CD14-positive monocyte (primary cell): ENCODE data around the gene RBMS1. TPM values are rescaled to one million over a fixed set of nuclear protein-coding genes. Genes with fewer than 3 reads are reported as not detected.
A peak's percentile ranks its signal among the peaks of the same experiment; 100 is the strongest.

ENCODE experiments used
- DNase-seq, 3 donors: peaks; one replicate each; pipeline ENCODE4 v3.0.0-alpha.2; 2011 to 2022
- H2AFZ ChIP-seq: 2 replicates; pipeline ENCODE4 v1.6.0; 2012; ENCODE audit warnings: mild to moderate bottlenecking, low read depth, low read length, inconsistent platforms; ENCODE audit not compliant: insufficient read depth, poor library complexity, severe bottlenecking
- H3K27ac ChIP-seq, 2 donors: 1 replicate in 1 of 2; 2 replicates in 1 of 2; pipeline ENCODE4 v1.5.1; 2012 to 2013; ENCODE audit warnings: low read length in 2 of 2, control low read depth in 1 of 2, inconsistent platforms in 1 of 2, low read depth in 1 of 2, mild to moderate bottlenecking in 1 of 2
- H3K27me3 ChIP-seq, 2 donors: one replicate each; pipeline versions ENCODE4 v1.6.0 to v1.6.1; 2011 to 2013; ENCODE audit warnings: low read length in 2 of 2; ENCODE audit not compliant: control insufficient read depth in 2 of 2, insufficient read depth in 2 of 2
- H3K36me3 ChIP-seq, 2 donors: replicated peaks in 1 of 2; 1 replicate in 1 of 2; 2 replicates in 1 of 2; pipeline versions ENCODE4 v1.5.1 to v1.6.1; 2012 to 2013; ENCODE audit warnings: low read length in 2 of 2, control low read depth in 1 of 2, inconsistent platforms in 1 of 2, mild to moderate bottlenecking in 1 of 2; ENCODE audit not compliant: insufficient read depth in 2 of 2, control insufficient read depth in 1 of 2
- H3K4me1 ChIP-seq, 2 donors: 1 replicate in 1 of 2; 2 replicates in 1 of 2; pipeline versions ENCODE4 v1.5.1 to v1.6.1; 2012 to 2013; ENCODE audit warnings: low read length in 2 of 2, control low read depth in 1 of 2, inconsistent platforms in 1 of 2, mild to moderate bottlenecking in 1 of 2, moderate library complexity in 1 of 2; ENCODE audit not compliant: insufficient read depth in 2 of 2, control insufficient read depth in 1 of 2
- H3K4me2 ChIP-seq: replicated peaks from 2 replicates; pipeline ENCODE3; 2012; ENCODE audit warnings: low read length, moderate library complexity, mild to moderate bottlenecking; ENCODE audit not compliant: poor library complexity, severe bottlenecking; ENCODE audit errors: extremely low read depth
- H3K4me3 ChIP-seq, 3 experiments: fragments of 200-600 bp in 1 of 3; sonication (generic) in 1 of 3; replicated peaks in 1 of 3; 1 replicate in 2 of 3; 2 replicates in 1 of 3; pipeline ENCODE4 v1.5.1; 2011 to 2013; ENCODE audit warnings: low read length in 3 of 3, mild to moderate bottlenecking in 3 of 3, control low read depth in 2 of 3, low read depth in 2 of 3, inconsistent platforms in 1 of 3, moderate library complexity in 1 of 3
- H3K79me2 ChIP-seq: 2 replicates; pipeline ENCODE4 v1.6.0; 2012; ENCODE audit warnings: mild to moderate bottlenecking, control low read depth, inconsistent platforms, low read length, moderate library complexity; ENCODE audit not compliant: insufficient read depth
- H3K9ac ChIP-seq: 2 replicates; pipeline ENCODE4 v1.6.0; 2017; ENCODE audit warnings: low read length, mild to moderate bottlenecking; ENCODE audit not compliant: insufficient read depth, poor library complexity, severe bottlenecking
- H3K9me3 ChIP-seq, 2 donors: replicated peaks in 1 of 2; 1 replicate in 1 of 2; 2 replicates in 1 of 2; pipeline versions ENCODE4 v1.5.1 to v1.6.1; 2012 to 2013; ENCODE audit warnings: low read length in 2 of 2, control low read depth in 1 of 2; ENCODE audit not compliant: control insufficient read depth in 1 of 2, insufficient read depth in 1 of 2
- H4K20me1 ChIP-seq: 2 replicates; pipeline ENCODE4 v1.6.0; 2012; ENCODE audit warnings: mild to moderate bottlenecking, low read length, control low read depth, moderate library complexity; ENCODE audit not compliant: insufficient read depth
- H3K27ac Mint-ChIP-seq, 7 donors: one replicate each; pipeline ENCODE4 v1.8.0; 2020; ENCODE audit warnings: mild to moderate bottlenecking in 7 of 7, mixed read lengths in 7 of 7, moderate library complexity in 6 of 7, inconsistent platforms in 2 of 7
- H3K27me3 Mint-ChIP-seq, 3 donors: one replicate each; pipeline ENCODE4 v1.8.0; 2021 to 2022; ENCODE audit warnings: low read depth in 3 of 3, mild to moderate bottlenecking in 3 of 3, mixed read lengths in 3 of 3, moderate library complexity in 3 of 3, inconsistent platforms in 1 of 3
- H3K36me3 Mint-ChIP-seq, 2 donors: one replicate each; pipeline ENCODE4 v1.8.0; 2020; ENCODE audit warnings: mixed read lengths in 2 of 2, inconsistent platforms in 1 of 2, mild to moderate bottlenecking in 1 of 2
- H3K4me1 Mint-ChIP-seq: one replicate; pipeline ENCODE4 v1.8.0; 2020; ENCODE audit warnings: mild to moderate bottlenecking, mixed read lengths
- H3K4me3 Mint-ChIP-seq, 2 donors: one replicate each; pipeline ENCODE4 v1.8.0; 2020; ENCODE audit warnings: mild to moderate bottlenecking in 2 of 2, mixed read lengths in 2 of 2, moderate library complexity in 1 of 2
- H3K9me3 Mint-ChIP-seq, 7 donors: one replicate each; pipeline ENCODE4 v1.8.0; 2020 to 2022; ENCODE audit warnings: mixed read lengths in 7 of 7, mild to moderate bottlenecking in 6 of 7, moderate library complexity in 6 of 7, inconsistent platforms in 2 of 7
- WGBS: methylation state at CpG from one replicate; pipeline ENCODE4 v1.1.5; 2013; ENCODE audit warnings: missing lambda C conversion rate; ENCODE audit not compliant: insufficient coverage; 5-methylcytosine and 5-hydroxymethylcytosine counted together
- intact Hi-C, 2 donors: fragments of 100-400 bp; cut with micrococcal nuclease; formaldehyde crosslinking; loops; one replicate each; pipeline versions ENCODE4 v1.15.0 to v1.15.1; 2023
- polyA plus RNA-seq, 3 donors: library from polyadenylated mRNA; depleted of rRNA in 1 of 3; unstranded in 2 of 3; stranded (reverse) in 1 of 3; fragments of 300-500 nt in 2 of 3; fragments of >200 nt in 1 of 3; fragmentation: Illumina TruSeq in 2 of 3; gene quantifications; 1 replicate in 2 of 3; 2 replicates in 1 of 3; pipeline ENCODE4 v1.2.3, GENCODE V29; 2012 to 2021
- TF ChIP-seq, protein P1 (sequence below): fragments of 200-600 bp; IDR thresholded peaks from one replicate; pipeline ENCODE4 v1.8.0; 2022; ENCODE audit warnings: antibody characterized with exemption, mild to moderate bottlenecking

The RBMS1 gene
- polyA plus RNA-seq, 3 donors: 88.2 to 91.2 (median 89.4) TPM

- intact Hi-C loops: loop anchor here in 1 of 2 donors (10.0 kb wide), 1 partner anchor 57 kb away; no protein-coding TSS in a partner anchor
- peaks cover 39 to 62% of the 10 kb centered on the region in 2 donors for H3K4me1 ChIP-seq
These were observed 91.7 kb downstream of the RBMS1 start for GRCh38 chr2:160401895-160402294.

DNA sequence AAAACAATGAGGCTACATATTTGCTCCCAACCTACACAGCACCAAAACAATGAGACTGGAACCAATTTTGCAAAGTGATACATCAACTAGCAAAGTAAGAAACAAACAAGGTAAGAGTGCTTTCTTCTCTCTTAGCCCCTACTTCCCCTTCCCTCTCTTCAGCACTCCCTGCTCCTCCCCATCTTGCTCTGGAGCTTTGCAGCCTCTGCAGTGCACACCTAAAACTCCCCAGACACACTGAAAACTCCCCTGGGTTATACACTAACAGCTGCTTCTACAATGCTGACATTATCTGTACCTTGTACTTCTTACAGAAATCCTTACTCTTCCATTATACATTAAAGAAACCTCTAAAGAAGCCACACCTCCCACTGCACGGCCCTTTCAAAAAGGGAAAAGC is 93.7 kb downstream of the RBMS1 start:
- peaks cover 47% of the 10 kb centered on the region for H3K4me1 Mint-ChIP-seq
- no CpG with 5 or more reads among the region's 1 CpG for WGBS
- no peaks in the 10 kb centered on the region for H3K9me3 ChIP-seq
- no peak for DNase-seq
- H3K27me3 Mint-ChIP-seq: peaks cover 0 to 1% (median 0%) of the 10 kb centered on the region in 3 donors
- no peak overlapping the region for H3K4me2 ChIP-seq
- no peak overlapping the region for H3K27ac Mint-ChIP-seq
- H2AFZ ChIP-seq: no peak overlapping the region
- no peak overlapping the region for H3K4me3 ChIP-seq
- no peak overlapping the region for H3K4me3 Mint-ChIP-seq
- H3K36me3 Mint-ChIP-seq: peaks cover 16 to 18% of the 10 kb centered on the region in 2 donors
- peaks cover 0 to 14% of the 10 kb centered on the region in 2 donors for H3K36me3 ChIP-seq
- H3K27ac ChIP-seq: no peak overlapping the region
- peaks cover 100% of the 10 kb centered on the region for H4K20me1 ChIP-seq
- TF ChIP-seq, protein P1, sequence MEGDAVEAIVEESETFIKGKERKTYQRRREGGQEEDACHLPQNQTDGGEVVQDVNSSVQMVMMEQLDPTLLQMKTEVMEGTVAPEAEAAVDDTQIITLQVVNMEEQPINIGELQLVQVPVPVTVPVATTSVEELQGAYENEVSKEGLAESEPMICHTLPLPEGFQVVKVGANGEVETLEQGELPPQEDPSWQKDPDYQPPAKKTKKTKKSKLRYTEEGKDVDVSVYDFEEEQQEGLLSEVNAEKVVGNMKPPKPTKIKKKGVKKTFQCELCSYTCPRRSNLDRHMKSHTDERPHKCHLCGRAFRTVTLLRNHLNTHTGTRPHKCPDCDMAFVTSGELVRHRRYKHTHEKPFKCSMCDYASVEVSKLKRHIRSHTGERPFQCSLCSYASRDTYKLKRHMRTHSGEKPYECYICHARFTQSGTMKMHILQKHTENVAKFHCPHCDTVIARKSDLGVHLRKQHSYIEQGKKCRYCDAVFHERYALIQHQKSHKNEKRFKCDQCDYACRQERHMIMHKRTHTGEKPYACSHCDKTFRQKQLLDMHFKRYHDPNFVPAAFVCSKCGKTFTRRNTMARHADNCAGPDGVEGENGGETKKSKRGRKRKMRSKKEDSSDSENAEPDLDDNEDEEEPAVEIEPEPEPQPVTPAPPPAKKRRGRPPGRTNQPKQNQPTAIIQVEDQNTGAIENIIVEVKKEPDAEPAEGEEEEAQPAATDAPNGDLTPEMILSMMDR: no peak
- peaks cover 25 to 48% of the 10 kb centered on the region in 2 donors for H3K4me1 ChIP-seq
- H3K79me2 ChIP-seq: peaks cover 100% of the 10 kb centered on the region
- intact Hi-C loops: loop anchor here in 1 of 2 donors (10.0 kb wide), 1 partner anchor 55 kb away; no protein-coding TSS in a partner anchor
- H3K9me3 Mint-ChIP-seq: peaks cover 0 to 1% (median 0%) of the 10 kb centered on the region in 7 donors
- no peaks in the 10 kb centered on the region for H3K27me3 ChIP-seq
- no peak overlapping the region for H3K9ac ChIP-seq

More at GRCh38 chr2:160401895-160402294, 91.7 kb downstream of the RBMS1 start:
- no peaks in the 10 kb centered on the region for H3K9me3 Mint-ChIP-seq
- peaks cover 0 to 1% (median 0%) of the 10 kb centered on the region in 3 donors for H3K27me3 Mint-ChIP-seq
- peaks cover 0 to 14% of the 10 kb centered on the region in 2 donors for H3K36me3 ChIP-seq
- H3K4me3 ChIP-seq: no peak overlapping the region
- H3K79me2 ChIP-seq: peaks cover 98% of the 10 kb centered on the region
- no peak for DNase-seq
- H3K9me3 ChIP-seq: no peaks in the 10 kb centered on the region
- no peak overlapping the region for H2AFZ ChIP-seq
- H4K20me1 ChIP-seq: peaks cover 97% of the 10 kb centered on the region
- no peaks in the 10 kb centered on the region for H3K27me3 ChIP-seq
- no peak overlapping the region for H3K9ac ChIP-seq
- H3K27ac Mint-ChIP-seq: peak overlapping the region in 3 of 7 donors; percentile 6 to 55 (median 50)
- H3K4me1 Mint-ChIP-seq: peaks cover 56% of the 10 kb centered on the region
- WGBS: 100% methylated on average over 1 of the region's 4 CpGs
- H3K4me2 ChIP-seq: no peak overlapping the region
- no peak overlapping the region for H3K4me3 Mint-ChIP-seq
- H3K36me3 Mint-ChIP-seq: peaks cover 16 to 19% of the 10 kb centered on the region in 2 donors
- TF ChIP-seq, protein P1: no peak
- no peak overlapping the region for H3K27ac ChIP-seq
